Stimulated activated CD4-positive, alpha-beta T cell treated with anti-CD3 and anti-CD28 coated beads, Interleukin-4, amount 100 ng/mL, for 24 hours (primary cell): ENCODE results near the gene POLN.

Experiments used
- DNase-seq: peaks from one replicate; pipeline ENCODE4 v3.0.0-alpha.2; 2020

Gene POLN

GRCh38 chr4:2102045-2102883 is 139.7 kb downstream of the POLN start:
- no peak for DNase-seq

GRCh38 chr4:2101346-2102044 is 140.4 kb downstream of the POLN start:
- DNase-seq, result no peak

GRCh38 chr4:2096073-2096609 is 145.8 kb downstream of the POLN start:
- no peak for DNase-seq

- DNase-seq, result no peak
Measured at GRCh38 chr4:2095236-2096072, 146.5 kb downstream of the POLN start.

- DNase-seq, result no peak
Measured at GRCh38 chr4:2094545-2094944, 147.4 kb downstream of the POLN start.

- no peak for DNase-seq
Measured at GRCh38 chr4:2093265-2093664, 148.7 kb downstream of the POLN start.

- DNase-seq, result no peak
Measured at GRCh38 chr4:2092669-2093053, 149.3 kb downstream of the POLN start.

- DNase-seq, result no peak
Measured at GRCh38 chr4:2091990-2092668, 149.8 kb downstream of the POLN start.

GRCh38 chr4:2090642-2091041 is 151.3 kb downstream of the POLN start:
- no peak for DNase-seq

- no peak for DNase-seq
Measured at GRCh38 chr4:2089222-2089621, 152.7 kb downstream of the POLN start.

- no peak for DNase-seq
Measured at GRCh38 chr4:2087170-2087569, 154.8 kb downstream of the POLN start.

- no peak for DNase-seq
Measured at GRCh38 chr4:2085496-2085901, 156.4 kb downstream of the POLN start.

GRCh38 chr4:2084316-2084715 is 157.6 kb downstream of the POLN start:
- no peak for DNase-seq

GRCh38 chr4:2083826-2084160 is 158.1 kb downstream of the POLN start:
- DNase-seq, result no peak

GRCh38 chr4:2083116-2083825 is 158.7 kb downstream of the POLN start:
- DNase-seq, result no peak

GRCh38 chr4:2082627-2083026 is 159.3 kb downstream of the POLN start:
- DNase-seq, result no peak

GRCh38 chr4:2082118-2082517 is 159.8 kb downstream of the POLN start:
- no peak for DNase-seq

GRCh38 chr4:2081540-2081939 is 160.4 kb downstream of the POLN start:
- no peak for DNase-seq

- DNase-seq, result no peak
Measured at GRCh38 chr4:2080429-2081300, 161.3 kb downstream of the POLN start.

- no peak for DNase-seq
Measured at GRCh38 chr4:2079926-2080325, 162.0 kb downstream of the POLN start.

- no peak for DNase-seq
Measured at GRCh38 chr4:2079006-2079405, 162.9 kb downstream of the POLN start.
